K562 (cell line): ENCODE measurements around the gene SFR1. TPM values are rescaled to one million over a fixed set of nuclear protein-coding genes. Genes with fewer than 3 reads are reported as not detected.
A peak's percentile ranks its signal among the peaks of the same experiment; 100 is the strongest.

Experiments used
- ARNT ChIP-seq, 2 experiments: fragments of 450-650 bp; IDR thresholded peaks; 2 replicates each; pipeline ENCODE4 v1.6.1; 2016; ENCODE audit warnings: mild to moderate bottlenecking in 1 of 2
- BRD4 ChIP-seq: fragments of 200-600 bp; sonication (generic); IDR thresholded peaks from 2 replicates; pipeline ENCODE4 v1.6.1; 2017; ENCODE audit warnings: inconsistent platforms
- CREB1 ChIP-seq, 2 experiments: sonication (generic) in 1 of 2; formaldehyde crosslinking in 1 of 2; IDR thresholded peaks; 2 replicates each; pipeline versions ENCODE4 v1.6.1 to v1.8.0; 2012 to 2022; ENCODE audit warnings: inconsistent platforms in 1 of 2, mild to moderate bottlenecking in 1 of 2, missing genetic modification reagents in 1 of 2, moderate library complexity in 1 of 2
- ETV5 ChIP-seq: sonication (generic); formaldehyde crosslinking; IDR thresholded peaks from 2 replicates; pipeline ENCODE4 v1.4.0; 2020; ENCODE audit warnings: low read depth, mild to moderate bottlenecking, missing genetic modification reagents
- ILF3 ChIP-seq: fragments of 450-650 bp; IDR thresholded peaks from 2 replicates; pipeline ENCODE4 v1.6.1; 2018; ENCODE audit warnings: antibody characterized with exemption, mild to moderate bottlenecking, moderate library complexity, borderline replicate concordance
- MEIS2 ChIP-seq: fragments of 450-650 bp; IDR thresholded peaks from 2 replicates; pipeline ENCODE4 v1.6.1; 2014; ENCODE audit warnings: mild to moderate bottlenecking; ENCODE audit not compliant: partially characterized antibody
- NBN ChIP-seq: fragments of 450-650 bp; IDR thresholded peaks from 2 replicates; pipeline ENCODE4 v1.6.1; 2016; ENCODE audit warnings: low read depth, mild to moderate bottlenecking
- NELFE ChIP-seq: IDR thresholded peaks from 2 replicates; pipeline ENCODE4 v1.6.1; 2011; ENCODE audit warnings: mild to moderate bottlenecking; ENCODE audit not compliant: insufficient read depth, insufficient read length
- NR3C1 ChIP-seq: sonication (generic); formaldehyde crosslinking; IDR thresholded peaks from 2 replicates; pipeline ENCODE4 v1.8.1; 2022; ENCODE audit warnings: missing genetic modification reagents
- POLR2A ChIP-seq: fragments of 450-650 bp; conservative IDR thresholded peaks from 2 replicates; pipeline ENCODE4 v1.6.1; 2016
- RFX1 ChIP-seq: fragments of 450-650 bp; IDR thresholded peaks from 2 replicates; pipeline ENCODE4 v1.6.1; 2016; ENCODE audit warnings: mild to moderate bottlenecking, moderate library complexity
- SREBF1 ChIP-seq: fragments of 150-350 bp; IDR thresholded peaks from 2 replicates; pipeline ENCODE4 v1.6.1; 2014; ENCODE audit warnings: antibody characterized with exemption, low read depth, low read length, borderline replicate concordance
- TGIF2 ChIP-seq: sonication (generic); formaldehyde crosslinking; IDR thresholded peaks from 2 replicates; pipeline ENCODE4 v1.8.1; 2022; ENCODE audit warnings: mild to moderate bottlenecking, missing genetic modification reagents, moderate library complexity
- ZFX ChIP-seq: sonication (generic); formaldehyde crosslinking; IDR thresholded peaks from 2 replicates; pipeline ENCODE4 v1.8.0; 2022; ENCODE audit warnings: mild to moderate bottlenecking, missing genetic modification reagents, moderate library complexity
- ZKSCAN1 ChIP-seq: fragments of 150-350 bp; IDR thresholded peaks from 2 replicates; pipeline ENCODE4 v1.6.1; 2016; ENCODE audit warnings: low read depth, low read length
- ZKSCAN8 ChIP-seq: fragments of 200-800 bp; sonication (Bioruptor generic); IDR thresholded peaks from 2 replicates; pipeline ENCODE4 v1.6.1; 2016; ENCODE audit warnings: missing genetic modification characterization, missing compliant biosample characterization
- ZNF239 ChIP-seq: fragments of 250-450 bp; sonication (Bioruptor Pico); IDR thresholded peaks from 2 replicates; pipeline ENCODE4 v1.4.0; 2020; ENCODE audit warnings: mild to moderate bottlenecking
- ZNF253 ChIP-seq: fragments of 250-450 bp; sonication (Bioruptor Pico); conservative IDR thresholded peaks from 2 replicates; pipeline ENCODE4 v1.6.1; 2021; ENCODE audit warnings: mild to moderate bottlenecking
- ZNF785 ChIP-seq: fragments of 250-450 bp; sonication (Bioruptor Pico); IDR thresholded peaks from 2 replicates; pipeline ENCODE4 v1.4.0; 2020; ENCODE audit warnings: mild to moderate bottlenecking
- polyA plus RNA-seq, 8 experiments: library from polyadenylated mRNA; depleted of rRNA in 4 of 8; stranded (reverse) in 5 of 8; unstranded in 3 of 8; fragments of >200 nt; fragmentation: Nextera tagmentation in 2 of 8; fragmentation: Illumina TruSeq in 1 of 8; extraction: Ambion mirVana in 2 of 8; extraction: Trizol in 1 of 8; gene quantifications; 2 replicates each; pipeline versions ENCODE4 v1.2.1 to v1.2.3, GENCODE V29; 2011 to 2014; ENCODE audit warnings: inconsistent platforms in 1 of 8, missing spikeins in 1 of 8
- total RNA-seq, 7 experiments: library from RNA; depleted of rRNA in 6 of 7; stranded (reverse); fragments of >200 nt in 6 of 7; fragmentation: Illumina TruSeq in 2 of 7; extraction: Trizol in 2 of 7; gene quantifications; 2 replicates each; pipeline versions ENCODE4 v1.2.1 to v1.2.3, GENCODE V29; 2011 to 2021; ENCODE audit warnings: low replicate concordance in 1 of 7
- TF ChIP-seq, protein P1 (sequence below): fragments of 450-650 bp; conservative IDR thresholded peaks from 2 replicates; pipeline ENCODE4 v1.6.1; 2016; ENCODE audit warnings: missing genetic modification characterization, low read depth, mild to moderate bottlenecking, control low read depth, missing compliant biosample characterization
- TF ChIP-seq, protein P2 (sequence below): fragments of 250-450 bp; sonication (Bioruptor Pico); IDR thresholded peaks from 2 replicates; pipeline ENCODE4 v1.4.0; 2020; ENCODE audit warnings: mild to moderate bottlenecking, moderate library complexity
- TF ChIP-seq, protein P3 (sequence below): sonication (generic); formaldehyde crosslinking; IDR thresholded peaks from 2 replicates; pipeline ENCODE4 v1.8.0; 2023; ENCODE audit warnings: mild to moderate bottlenecking, missing genetic modification reagents

The SFR1 gene
- total and polyA plus RNA-seq, 9 of the 15 experiments (the other 6 are each of a cell fraction or from before 2014, with no cell fraction given) = 4.3 to 18.7 (median 9.1) TPM

DNA sequence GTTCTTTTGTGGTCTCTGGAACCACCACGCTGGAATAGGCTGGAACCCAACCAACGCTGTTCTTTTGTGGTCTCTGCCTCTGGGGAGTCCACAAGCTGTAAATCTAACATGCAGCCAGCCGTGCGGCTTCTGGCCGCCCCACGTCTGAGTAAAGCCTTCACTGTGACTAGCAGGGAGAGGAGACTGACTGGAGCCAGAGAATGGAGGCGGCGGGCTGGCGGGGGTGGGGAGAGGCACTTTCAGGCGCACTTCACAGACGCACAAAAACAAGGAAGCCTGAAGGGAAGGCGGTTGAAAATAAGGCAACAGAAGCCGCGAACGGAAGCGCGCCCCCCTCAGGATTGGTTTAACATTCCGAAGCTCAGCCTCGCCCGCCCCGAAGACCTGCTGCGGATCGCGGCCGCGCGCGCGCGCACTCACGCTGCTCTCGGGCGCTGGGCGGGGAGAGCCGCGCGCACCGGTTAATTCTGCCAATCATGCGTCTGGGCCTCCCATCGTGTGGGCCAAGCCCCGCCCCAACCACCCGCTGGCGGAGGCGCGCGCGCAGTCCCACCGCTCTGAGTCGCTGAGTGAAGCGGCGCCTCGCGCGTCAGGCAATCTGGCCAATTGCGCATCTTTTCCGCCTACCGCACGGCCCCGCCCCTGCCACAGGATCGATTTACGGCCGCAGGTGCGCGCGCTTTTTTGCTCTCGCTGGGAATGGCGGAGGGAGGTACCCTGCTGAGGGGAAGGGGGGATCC is at the start of gene SFR1 (continued):
- TF ChIP-seq, protein P1, sequence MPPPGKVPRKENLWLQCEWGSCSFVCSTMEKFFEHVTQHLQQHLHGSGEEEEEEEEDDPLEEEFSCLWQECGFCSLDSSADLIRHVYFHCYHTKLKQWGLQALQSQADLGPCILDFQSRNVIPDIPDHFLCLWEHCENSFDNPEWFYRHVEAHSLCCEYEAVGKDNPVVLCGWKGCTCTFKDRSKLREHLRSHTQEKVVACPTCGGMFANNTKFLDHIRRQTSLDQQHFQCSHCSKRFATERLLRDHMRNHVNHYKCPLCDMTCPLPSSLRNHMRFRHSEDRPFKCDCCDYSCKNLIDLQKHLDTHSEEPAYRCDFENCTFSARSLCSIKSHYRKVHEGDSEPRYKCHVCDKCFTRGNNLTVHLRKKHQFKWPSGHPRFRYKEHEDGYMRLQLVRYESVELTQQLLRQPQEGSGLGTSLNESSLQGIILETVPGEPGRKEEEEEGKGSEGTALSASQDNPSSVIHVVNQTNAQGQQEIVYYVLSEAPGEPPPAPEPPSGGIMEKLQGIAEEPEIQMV (tag) = no peak
- TF ChIP-seq SREBF1 (no peak), TGIF2 (CRISPR knock-in tag) (no peak), ILF3 (no peak), NBN (0 out of 2 replicates have a peak, but pooled peaks have one; percentile 38), ZFX (CRISPR knock-in tag) (peak; percentile 58), NR3C1 (CRISPR knock-in tag) (no peak), ETV5 (0 out of 2 replicates have a peak, but pooled peaks have one; percentile 54), ZNF239 (no peak), BRD4 (no peak), ZNF253 (CRISPR knock-in tag) (no peak), ZKSCAN8 (no peak), NELFE (no peak), ARNT (IDR thresholded peaks at IDR 0.05) (no peak), CREB1 (IDR thresholded peaks at IDR 0.05) (peak; percentile 73), CREB1 (CRISPR knock-in tag; IDR thresholded peaks at IDR 0.05) (peak; percentile 76; the same call in 1 of the 2 replicates), ZKSCAN1 (no peak), POLR2A (peak; percentile 85), MEIS2 (peak; percentile 97), RFX1 (no peak), ZNF785 (CRISPR knock-in tag) (no peak)
- TF ChIP-seq, protein P2, sequence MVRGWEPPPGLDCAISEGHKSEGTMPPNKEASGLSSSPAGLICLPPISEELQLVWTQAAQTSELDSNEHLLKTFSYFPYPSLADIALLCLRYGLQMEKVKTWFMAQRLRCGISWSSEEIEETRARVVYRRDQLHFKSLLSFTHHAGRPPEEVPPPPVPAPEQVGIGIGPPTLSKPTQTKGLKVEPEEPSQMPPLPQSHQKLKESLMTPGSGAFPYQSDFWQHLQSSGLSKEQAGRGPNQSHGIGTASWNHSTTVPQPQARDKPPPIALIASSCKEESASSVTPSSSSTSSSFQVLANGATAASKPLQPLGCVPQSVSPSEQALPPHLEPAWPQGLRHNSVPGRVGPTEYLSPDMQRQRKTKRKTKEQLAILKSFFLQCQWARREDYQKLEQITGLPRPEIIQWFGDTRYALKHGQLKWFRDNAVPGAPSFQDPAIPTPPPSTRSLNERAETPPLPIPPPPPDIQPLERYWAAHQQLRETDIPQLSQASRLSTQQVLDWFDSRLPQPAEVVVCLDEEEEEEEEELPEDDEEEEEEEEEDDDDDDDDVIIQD (CRISPR knock-in tag) = no peak
- TF ChIP-seq, protein P3, sequence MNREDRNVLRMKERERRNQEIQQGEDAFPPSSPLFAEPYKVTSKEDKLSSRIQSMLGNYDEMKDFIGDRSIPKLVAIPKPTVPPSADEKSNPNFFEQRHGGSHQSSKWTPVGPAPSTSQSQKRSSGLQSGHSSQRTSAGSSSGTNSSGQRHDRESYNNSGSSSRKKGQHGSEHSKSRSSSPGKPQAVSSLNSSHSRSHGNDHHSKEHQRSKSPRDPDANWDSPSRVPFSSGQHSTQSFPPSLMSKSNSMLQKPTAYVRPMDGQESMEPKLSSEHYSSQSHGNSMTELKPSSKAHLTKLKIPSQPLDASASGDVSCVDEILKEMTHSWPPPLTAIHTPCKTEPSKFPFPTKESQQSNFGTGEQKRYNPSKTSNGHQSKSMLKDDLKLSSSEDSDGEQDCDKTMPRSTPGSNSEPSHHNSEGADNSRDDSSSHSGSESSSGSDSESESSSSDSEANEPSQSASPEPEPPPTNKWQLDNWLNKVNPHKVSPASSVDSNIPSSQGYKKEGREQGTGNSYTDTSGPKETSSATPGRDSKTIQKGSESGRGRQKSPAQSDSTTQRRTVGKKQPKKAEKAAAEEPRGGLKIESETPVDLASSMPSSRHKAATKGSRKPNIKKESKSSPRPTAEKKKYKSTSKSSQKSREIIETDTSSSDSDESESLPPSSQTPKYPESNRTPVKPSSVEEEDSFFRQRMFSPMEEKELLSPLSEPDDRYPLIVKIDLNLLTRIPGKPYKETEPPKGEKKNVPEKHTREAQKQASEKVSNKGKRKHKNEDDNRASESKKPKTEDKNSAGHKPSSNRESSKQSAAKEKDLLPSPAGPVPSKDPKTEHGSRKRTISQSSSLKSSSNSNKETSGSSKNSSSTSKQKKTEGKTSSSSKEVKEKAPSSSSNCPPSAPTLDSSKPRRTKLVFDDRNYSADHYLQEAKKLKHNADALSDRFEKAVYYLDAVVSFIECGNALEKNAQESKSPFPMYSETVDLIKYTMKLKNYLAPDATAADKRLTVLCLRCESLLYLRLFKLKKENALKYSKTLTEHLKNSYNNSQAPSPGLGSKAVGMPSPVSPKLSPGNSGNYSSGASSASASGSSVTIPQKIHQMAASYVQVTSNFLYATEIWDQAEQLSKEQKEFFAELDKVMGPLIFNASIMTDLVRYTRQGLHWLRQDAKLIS (CRISPR knock-in tag) = peak; percentile 79; the same call in 1 of the 2 replicates
